Fibroblast of skin of scalp (primary cell): Measurements from ENCODE around the gene SEMA6A.
A peak's percentile ranks its signal among the peaks of the same experiment; 100 is the strongest.

ENCODE experiments used
- DNase-seq: peaks from one replicate; pipeline ENCODE4 v3.0.0-alpha.2; 2013

The SEMA6A gene

GRCh38 chr5:116521173-116521872 lies 53.3 kb downstream of the SEMA6A start:
- DNase-seq = peak; percentile 31

GRCh38 chr5:116520771-116521170 lies 53.9 kb downstream of the SEMA6A start:
- no peak for DNase-seq

GRCh38 chr5:116518423-116518822 lies 56.2 kb downstream of the SEMA6A start:
- no peak for DNase-seq

- no peak for DNase-seq
Measured at GRCh38 chr5:116517488-116517887, 57.1 kb downstream of the SEMA6A start.

GRCh38 chr5:116516021-116516420 lies 58.6 kb downstream of the SEMA6A start:
- no peak for DNase-seq

GRCh38 chr5:116514421-116514970 lies 60.1 kb downstream of the SEMA6A start:
- DNase-seq = no peak

- DNase-seq = peak; percentile 29
Measured at GRCh38 chr5:116510517-116510916, 64.1 kb downstream of the SEMA6A start.

GRCh38 chr5:116509483-116510244 lies 65.0 kb downstream of the SEMA6A start:
- no peak for DNase-seq

- DNase-seq = no peak
Measured at GRCh38 chr5:116508835-116509234, 65.8 kb downstream of the SEMA6A start.

- no peak for DNase-seq
Measured at GRCh38 chr5:116507941-116508655, 66.5 kb downstream of the SEMA6A start.

GRCh38 chr5:116507051-116507537 lies 67.5 kb downstream of the SEMA6A start:
- DNase-seq = peak; percentile 63

- no peak for DNase-seq
Measured at GRCh38 chr5:116506488-116506887, 68.1 kb downstream of the SEMA6A start.

- DNase-seq = no peak
Measured at GRCh38 chr5:116504593-116505166, 69.9 kb downstream of the SEMA6A start.

GRCh38 chr5:116502616-116503015 lies 72.0 kb downstream of the SEMA6A start:
- peak; percentile 59 for DNase-seq

- DNase-seq = no peak
Measured at GRCh38 chr5:116502138-116502537, 72.5 kb downstream of the SEMA6A start.

- no peak for DNase-seq
Measured at GRCh38 chr5:116498503-116499048, 76.0 kb downstream of the SEMA6A start.

GRCh38 chr5:116497631-116498030 lies 77.0 kb downstream of the SEMA6A start:
- no peak for DNase-seq

- no peak for DNase-seq
Measured at GRCh38 chr5:116495786-116496357, 78.8 kb downstream of the SEMA6A start.

GRCh38 chr5:116494784-116495450 lies 79.7 kb downstream of the SEMA6A start:
- DNase-seq = no peak

- no peak for DNase-seq
Measured at GRCh38 chr5:116492776-116493175, 81.8 kb downstream of the SEMA6A start.

- DNase-seq = peak; percentile 94
Measured at GRCh38 chr5:116492016-116492623, 82.5 kb downstream of the SEMA6A start.
